Lower leg skin (tissue), 4 donors: Measurements from ENCODE around the gene SLC26A2. TPM values are rescaled to one million over a fixed set of nuclear protein-coding genes. Genes with fewer than 3 reads are reported as not detected.

Experiments used
- DNase-seq, 2 donors: peaks; one replicate each; pipeline ENCODE4 v3.0.0-alpha.2; 2019; ENCODE audit warnings: low spot score in 2 of 2
- H3K4me3 ChIP-seq: fragments of 200-600 bp; sonication (generic); 2 replicates; pipeline ENCODE4 v1.5.1; 2017; ENCODE audit warnings: mild to moderate bottlenecking, low read depth; ENCODE audit not compliant: poor library complexity, severe bottlenecking
- CTCF ChIP-seq, 3 donors: fragments of 450-650 bp; IDR thresholded peaks; one replicate each; pipeline ENCODE4 v1.5.1; 2016; ENCODE audit warnings: antibody characterized with exemption in 3 of 3, mild to moderate bottlenecking in 3 of 3, moderate library complexity in 2 of 3
- POLR2A ChIP-seq, 2 donors: fragments of 450-650 bp; IDR thresholded peaks; one replicate each; pipeline ENCODE4 v1.6.1; 2016 to 2017; ENCODE audit warnings: antibody characterized with exemption in 2 of 2, mild to moderate bottlenecking in 1 of 2, moderate library complexity in 1 of 2
- WGBS, 2 donors: methylation state at CpG; one replicate each; pipeline ENCODE4 v1.1.5; 2018; 5-methylcytosine and 5-hydroxymethylcytosine counted together
- intact Hi-C: fragments of 100-400 bp; cut with DNase I; formaldehyde crosslinking; loops from one replicate; pipeline ENCODE4 v1.15.0; 2023; ENCODE audit warnings: low total_unique reads
- total RNA-seq, 4 donors: library from RNA; depleted of rRNA; stranded (reverse); fragments of >200 nt; gene quantifications; one replicate each; pipeline ENCODE4 v1.1.0, GENCODE V29; 2016

The SLC26A2 gene
- total RNA-seq, 4 donors from 2014 or later, result 8.4 to 56.5 (median 33.3) TPM

GRCh38 chr5:149924486-149924885, 36.1 kb upstream of the SLC26A2 start:
- 86 to 90% methylated on average over 5 of the region's 5 CpGs for WGBS, 2 donors
- H3K4me3 ChIP-seq, result no peak overlapping the region
- intact Hi-C loops, result no loop called here
- no peak for DNase-seq
- TF ChIP-seq POLR2A (IDR thresholded peaks at IDR 0.05), result no peak
- TF ChIP-seq CTCF (IDR thresholded peaks at IDR 0.05), result no peak

GRCh38 chr5:149930043-149930748, 30.4 kb upstream of the SLC26A2 start:
- WGBS, 2 donors, result 31 to 46% methylated on average over 6 of the region's 6 CpGs
- TF ChIP-seq POLR2A (IDR thresholded peaks at IDR 0.05) (no peak), CTCF (IDR thresholded peaks at IDR 0.05) (no peak)
- DNase-seq, result no peak
- intact Hi-C loops, result no loop called here
- no peak overlapping the region for H3K4me3 ChIP-seq

- WGBS, 2 donors, result 69 to 72% methylated on average over 7 of the region's 7 CpGs
- no peak overlapping the region for H3K4me3 ChIP-seq
- no peak for TF ChIP-seq POLR2A (IDR thresholded peaks at IDR 0.05)
- no peak for TF ChIP-seq CTCF (IDR thresholded peaks at IDR 0.05)
- no peak for DNase-seq
- intact Hi-C loops, result no loop called here
These were observed 29.6 kb upstream of the SLC26A2 start for GRCh38 chr5:149930749-149931574.

DNA sequence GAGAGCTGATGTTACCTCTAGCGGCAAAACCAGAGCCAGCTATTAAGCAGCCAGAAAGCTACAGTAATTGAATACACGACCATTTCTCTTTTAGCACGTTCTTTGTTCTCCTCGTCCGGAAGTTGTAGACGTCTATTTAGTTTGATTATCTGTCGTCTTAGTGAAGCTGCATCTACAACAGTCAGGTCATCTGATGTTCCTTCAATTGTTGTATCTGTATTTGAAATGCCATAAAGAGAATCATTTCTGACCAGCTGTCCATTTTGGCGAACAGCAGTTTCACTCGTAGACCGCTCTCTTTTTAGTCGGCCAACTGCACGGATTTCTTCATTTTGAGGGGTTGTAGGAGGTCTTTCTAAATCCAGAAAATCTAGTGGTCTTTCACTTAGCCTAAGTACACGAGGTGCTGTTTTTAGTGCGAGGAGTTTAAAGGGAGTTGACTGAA, 28.5 kb upstream of the SLC26A2 start:
- TF ChIP-seq POLR2A (IDR thresholded peaks at IDR 0.05) (no peak), CTCF (IDR thresholded peaks at IDR 0.05) (no peak)
- DNase-seq, result no peak
- H3K4me3 ChIP-seq, result no peak overlapping the region
- intact Hi-C loops, result no loop called here
- WGBS, 2 donors, result 84 to 85% methylated on average over 14 of the region's 14 CpGs

DNA sequence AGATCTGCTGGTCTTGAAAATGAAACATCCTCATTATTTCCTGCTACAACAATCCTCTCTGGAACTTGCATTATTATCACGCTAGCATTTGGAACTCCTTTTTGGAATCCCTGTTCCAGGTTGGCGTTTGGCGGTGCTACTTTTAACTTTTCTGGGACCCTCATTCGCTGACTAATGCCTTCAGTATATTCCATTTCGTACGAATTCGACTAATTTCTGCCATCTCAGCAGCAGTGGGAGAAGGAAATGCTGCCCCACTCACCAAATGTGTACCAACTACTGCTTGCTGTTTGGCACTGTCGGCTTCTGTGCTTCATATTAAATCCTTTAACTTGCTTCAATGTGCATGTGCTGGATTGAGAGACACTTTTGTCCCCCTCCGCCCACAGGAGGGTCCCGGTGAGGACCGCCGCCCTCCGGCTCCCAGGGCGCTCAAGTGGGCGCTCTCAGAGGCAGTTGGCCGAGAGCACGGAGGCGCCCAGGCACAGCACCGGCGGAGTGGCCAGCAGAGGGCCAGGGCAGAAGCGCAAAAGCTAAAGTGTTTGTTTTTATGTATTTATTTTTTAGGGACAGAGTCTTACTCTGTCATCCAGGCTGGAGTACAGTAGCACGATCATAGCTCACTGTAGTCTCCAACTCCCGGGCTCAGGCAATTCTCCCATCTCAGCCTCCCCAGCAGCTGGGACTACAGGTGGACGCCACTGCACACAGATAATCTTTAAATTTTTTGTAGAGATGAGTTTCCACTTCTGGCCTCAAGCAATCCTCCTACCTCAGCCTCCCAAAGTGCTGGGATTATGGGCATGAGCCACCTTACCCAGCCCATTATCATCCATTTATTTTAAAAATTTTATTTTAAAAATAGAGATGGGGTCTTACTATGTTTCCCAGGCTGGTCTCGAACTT, 27.9 kb upstream of the SLC26A2 start:
- no peak for TF ChIP-seq POLR2A (IDR thresholded peaks at IDR 0.05)
- TF ChIP-seq CTCF (IDR thresholded peaks at IDR 0.05), result no peak
- no peak for DNase-seq
- no peak overlapping the region for H3K4me3 ChIP-seq
- intact Hi-C loops, result no loop called here
- WGBS, 2 donors, result 74 to 86% methylated on average over 25 of the region's 25 CpGs
